GM12891 (cell line): ENCODE measurements around the gene B3GNT7.

ENCODE experiments used
- POLR2A ChIP-seq: IDR thresholded peaks from 2 replicates; pipeline ENCODE4 v1.6.1; 2011; ENCODE audit warnings: low read depth, low read length, control low read depth
- POLR2AphosphoS5 ChIP-seq: IDR thresholded peaks from 2 replicates; pipeline ENCODE4 v1.6.1; 2011; ENCODE audit warnings: low read depth, low read length, control low read depth
- POU2F2 ChIP-seq: IDR thresholded peaks from 2 replicates; pipeline ENCODE4 v1.6.1; 2011; ENCODE audit warnings: low read depth, mild to moderate bottlenecking, control low read depth, low read length, moderate library complexity
- TAF1 ChIP-seq: IDR thresholded peaks from 2 replicates; pipeline ENCODE4 v1.6.1; 2011; ENCODE audit warnings: low read depth, low read length, control low read depth

- TF ChIP-seq POLR2A: no peak
- no peak for TF ChIP-seq TAF1
- no peak for TF ChIP-seq POLR2AphosphoS5
- no peak for TF ChIP-seq POU2F2
These were observed 42.0 kb upstream of the B3GNT7 start for GRCh38 chr2:231353469-231353868.
